ENCODE results near the gene AUTS2. TPM values are rescaled to one million over a fixed set of nuclear protein-coding genes. Genes with fewer than 3 reads are reported as not detected.

AUTS2 gene
- total and polyA plus RNA-seq, 2 of the 8 experiments (the other 6 are each of a cell fraction or from before 2014, with no cell fraction given): 25.9 to 101 TPM

DNA sequence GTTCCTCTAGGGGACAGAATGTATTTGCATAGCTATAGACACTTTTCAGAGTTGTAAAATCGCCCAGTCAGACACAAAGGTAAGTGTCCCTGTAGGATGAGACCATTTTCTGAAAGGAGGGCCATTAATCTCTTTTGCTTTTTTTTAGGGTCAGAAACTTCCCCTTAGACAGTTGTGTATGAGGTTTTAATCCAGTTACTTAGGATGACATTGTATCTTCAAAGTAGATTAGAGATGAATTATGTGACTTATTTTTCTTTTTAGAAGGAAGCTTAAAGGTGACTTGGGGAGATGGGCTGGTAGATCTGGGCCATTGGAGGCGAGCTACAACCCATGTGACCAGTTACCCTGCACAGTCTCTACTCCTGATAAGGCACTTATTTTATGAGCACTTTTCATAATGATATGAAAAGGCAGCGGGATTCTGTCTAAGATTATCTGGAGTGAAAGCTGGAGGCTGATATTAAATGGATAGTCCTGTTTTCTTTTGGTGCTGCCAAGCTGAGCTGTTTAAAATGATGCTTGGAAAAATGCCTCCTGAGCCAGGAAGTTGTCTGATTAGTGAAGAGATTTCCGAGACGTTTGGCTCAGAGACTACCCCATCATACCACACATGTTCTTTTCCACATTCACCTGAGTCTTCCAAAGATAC is 264.3 kb downstream of the AUTS2 start:
- Histone ChIP-seq H2BK12ac (ENCODE audit: low read depth, low read length) (no peak overlapping the region), H3K18ac (ENCODE audit: extremely low read depth, low read length) (no peak overlapping the region), H3K79me1 (ENCODE audit: low read depth, low read length) (no peaks in the 10 kb centered on the region), H2BK5ac (ENCODE audit: low read depth, low read length) (no peak overlapping the region), H2BK20ac (ENCODE audit: low read length) (no peak overlapping the region), H3K4ac (replicated peaks; ENCODE audit: insufficient read length, low read depth, low read length) (no peak overlapping the region), H4K91ac (replicated peaks; ENCODE audit: insufficient read length, low read length) (no peak overlapping the region), H3K56ac (replicated peaks; ENCODE audit: insufficient read length, low read depth, low read length) (no peak overlapping the region), H2AFZ (ENCODE audit: low read length) (no peak overlapping the region), H2BK120ac (replicated peaks; ENCODE audit: low read depth, low read length) (no peak overlapping the region), H3K9me3 (ENCODE audit: insufficient read depth in 2 of 2, low read depth in 1 of 2, low read length in 1 of 2) (no peaks in the 10 kb centered on the region), H4K20me1 (replicated peaks in 1 of 2; ENCODE audit: control insufficient read depth in 1 of 2, insufficient read depth in 2 of 2, low read length in 2 of 2) (no peaks in the 10 kb centered on the region), H3K4me1 (replicated peaks in 1 of 4; ENCODE audit: control insufficient read depth in 3 of 4, insufficient read depth in 4 of 4, low read length in 3 of 4) (peaks cover 0 to 19% (median 12%) of the 10 kb centered on the region in 4 experiments; a peak in 5 of 7 replicates), H3K23me2 (ENCODE audit: low read depth, low read length) (no peaks in the 10 kb centered on the region), H3K4me3 (ENCODE audit: extremely low read depth in 1 of 4, insufficient read depth in 2 of 4, low read depth in 3 of 4, low read length in 4 of 4) (no peak overlapping the region), H3K27ac (ENCODE audit: low read depth, low read length) (no peak overlapping the region), H4K8ac (ENCODE audit: extremely low read depth, insufficient read depth, low read length) (no peak overlapping the region), H3K4me2 (ENCODE audit: insufficient read depth in 1 of 2, low read depth in 2 of 2, low read length in 2 of 2) (no peak overlapping the region), H4K5ac (ENCODE audit: insufficient read length, low read depth, low read length) (no peak overlapping the region), H2BK15ac (ENCODE audit: low read length) (no peak overlapping the region), H3K14ac (ENCODE audit: insufficient read length) (no peak overlapping the region), H3K9ac (replicated peaks in 1 of 4; ENCODE audit: extremely low read depth in 1 of 4, low read depth in 3 of 4, low read length in 3 of 4) (no peak overlapping the region), H2AK5ac (ENCODE audit: low read depth, low read length) (no peak overlapping the region), H3K23ac (ENCODE audit: insufficient read length) (no peak overlapping the region), H3K27me3 (replicated peaks in 1 of 4; ENCODE audit: control insufficient read depth in 3 of 4, extremely low read depth in 1 of 4, insufficient read depth in 3 of 4, low read length in 3 of 4) (no peaks in the 10 kb centered on the region), H3K36me3 (ENCODE audit: control insufficient read depth in 2 of 4, insufficient read depth in 4 of 4, low read length in 3 of 4) (no peaks in the 10 kb centered on the region), H3K79me2 (ENCODE audit: control insufficient read depth in 1 of 2, insufficient read depth in 2 of 2, low read length in 2 of 2) (no peaks in the 10 kb centered on the region)
- DNase-seq (ENCODE audit: low read depth in 1 of 2, low spot score in 2 of 2) (no peak), FAIRE-seq (no peak)
- CTCF ChIA-PET (ENCODE audit: partially characterized antibody): no interaction called here
- POLR2A ChIA-PET (ENCODE audit: partially characterized antibody): no interaction called here
- no peak for TF ChIP-seq TAF1 (IDR thresholded peaks at IDR 0.05; ENCODE audit: low read depth, low read length)
- TF ChIP-seq TCF12 (IDR thresholded peaks at IDR 0.05; ENCODE audit: low read depth, low read length): no peak
- TF ChIP-seq SUZ12 (IDR thresholded peaks at IDR 0.05; ENCODE audit: low read length): no peak
- TF ChIP-seq RBBP5 (IDR thresholded peaks at IDR 0.05; ENCODE audit: borderline replicate concordance, low read depth, low read length): no peak
- 88% methylated on average over 5 of the region's 5 CpGs; no CpG with 5 or more reads in 1 of the 2 experiments for WGBS, 2 experiments (ENCODE audit: extremely low coverage in 1 of 2, insufficient coverage in 1 of 2, insufficient read length in 1 of 2, insufficient replicate concordance in 2 of 2, low coverage in 1 of 2, low lambda C conversion rate in 2 of 2, missing lambda C conversion rate in 1 of 2)
